Adipocyte (in vitro differentiated cells): ENCODE results near the gene SYNPO2.

ENCODE experiments used
- DNase-seq: peaks from one replicate; pipeline ENCODE4 v3.0.0-alpha.2; 2015; ENCODE audit warnings: low read depth
- H3K27me3 ChIP-seq: replicated peaks from 2 replicates; pipeline ENCODE4 v1.7.0; 2013; ENCODE audit warnings: mild to moderate bottlenecking, low read length, moderate library complexity; ENCODE audit not compliant: control insufficient read depth, insufficient read depth
- H3K36me3 ChIP-seq: 2 replicates; pipeline ENCODE4 v1.7.0; 2013; ENCODE audit warnings: low read length, mild to moderate bottlenecking, moderate library complexity; ENCODE audit not compliant: control insufficient read depth, insufficient read depth, severe bottlenecking
- H3K4me1 ChIP-seq: 2 replicates; pipeline ENCODE4 v1.7.0; 2013; ENCODE audit warnings: mild to moderate bottlenecking, low read length, moderate library complexity; ENCODE audit not compliant: control insufficient read depth, insufficient read depth
- H3K4me3 ChIP-seq: 2 replicates; pipeline ENCODE4 v1.7.0; 2013; ENCODE audit warnings: mild to moderate bottlenecking, low read length, moderate library complexity
- H3K9ac ChIP-seq: 2 replicates; pipeline ENCODE4 v1.7.0; 2013; ENCODE audit warnings: mild to moderate bottlenecking, low read length, moderate library complexity
- H3K9me3 ChIP-seq: 2 replicates; pipeline ENCODE4 v1.7.0; 2013; ENCODE audit warnings: mild to moderate bottlenecking, low read length, moderate library complexity; ENCODE audit not compliant: control insufficient read depth

Gene SYNPO2

GRCh38 chr4:119103263-119103662, 214.6 kb downstream of the SYNPO2 start:
- H3K9ac ChIP-seq = peak overlapping the region; percentile 53
- H3K4me1 ChIP-seq = peaks cover 57% of the 10 kb centered on the region
- H3K27me3 ChIP-seq = no peaks in the 10 kb centered on the region
- no peaks in the 10 kb centered on the region for H3K9me3 ChIP-seq
- H3K36me3 ChIP-seq = no peaks in the 10 kb centered on the region
- H3K4me3 ChIP-seq = no peak overlapping the region
- DNase-seq = peak; percentile 94

- Histone ChIP-seq H3K27me3 (no peaks in the 10 kb centered on the region), H3K4me3 (no peak overlapping the region), H3K4me1 (peaks cover 44% of the 10 kb centered on the region), H3K36me3 (no peaks in the 10 kb centered on the region), H3K9me3 (no peaks in the 10 kb centered on the region), H3K9ac (no peak overlapping the region)
- DNase-seq = no peak
Measured at GRCh38 chr4:119104644-119105273, 216.1 kb downstream of the SYNPO2 start.

- H3K27me3 ChIP-seq = no peaks in the 10 kb centered on the region
- H3K4me1 ChIP-seq = peaks cover 39% of the 10 kb centered on the region
- no peaks in the 10 kb centered on the region for H3K9me3 ChIP-seq
- H3K9ac ChIP-seq = no peak overlapping the region
- H3K4me3 ChIP-seq = no peak overlapping the region
- no peaks in the 10 kb centered on the region for H3K36me3 ChIP-seq
- DNase-seq = peak; percentile 56
Measured at GRCh38 chr4:119105605-119106004, 217.0 kb downstream of the SYNPO2 start.

- no peak for DNase-seq
- Histone ChIP-seq H3K9ac (no peak overlapping the region), H3K27me3 (no peaks in the 10 kb centered on the region), H3K36me3 (no peaks in the 10 kb centered on the region), H3K4me1 (peaks cover 37% of the 10 kb centered on the region), H3K4me3 (no peak overlapping the region), H3K9me3 (no peaks in the 10 kb centered on the region)
Measured at GRCh38 chr4:119106036-119107000, 217.7 kb downstream of the SYNPO2 start.

- no peak for DNase-seq
- Histone ChIP-seq H3K36me3 (no peaks in the 10 kb centered on the region), H3K27me3 (no peaks in the 10 kb centered on the region), H3K4me3 (no peak overlapping the region), H3K9ac (no peak overlapping the region), H3K4me1 (peaks cover 33% of the 10 kb centered on the region), H3K9me3 (no peaks in the 10 kb centered on the region)
Measured at GRCh38 chr4:119110121-119110520, 221.5 kb downstream of the SYNPO2 start.
